RCC 7860 (cell line): ENCODE measurements around the gene PSKH1.

Source experiments
- DNase-seq: peaks from one replicate; pipeline ENCODE4 v3.0.0-alpha.2; 2015; ENCODE audit warnings: low spot score
- FAIRE-seq: peaks from 2 replicates; lab custom pipeline; 2012; peaks lifted over from hg19 to GRCh38; lab: Jason Lieb, UNC

The PSKH1 gene

GRCh38 chr16:67977005-67977404, 84.0 kb downstream of the PSKH1 start:
- FAIRE-seq = no peak
- no peak for DNase-seq

GRCh38 chr16:67977469-67978227, 84.6 kb downstream of the PSKH1 start:
- FAIRE-seq = no peak

More at GRCh38 chr16:67977469-67978227, 84.6 kb downstream of the PSKH1 start:
- no peak for DNase-seq
